DND-41 (cell line): ENCODE results near the gene TMEM250.

Experiments
- ATAC-seq: fragments of 200-7000 bp; cut with Tn5 transposase; 3 replicates; pipeline ENCODE4 v1.9.1; 2021; ENCODE audit warnings: low read depth; ENCODE audit not compliant: insufficient read depth
- DNase-seq: peaks from one replicate; pipeline ENCODE4 v3.0.0-alpha.2; 2020
- H2AFZ ChIP-seq: 2 replicates; pipeline ENCODE4 v1.6.0; 2012; ENCODE audit warnings: low read depth, low read length
- H3K27ac ChIP-seq: 2 replicates; pipeline ENCODE4 v1.5.1; 2012; ENCODE audit warnings: low read length, inconsistent platforms
- H3K27me3 ChIP-seq: fragments of 200-600 bp; sonication (generic); 2 replicates; pipeline ENCODE4 v1.6.0; 2012; ENCODE audit warnings: low read length, mild to moderate bottlenecking, inconsistent platforms; ENCODE audit not compliant: insufficient read depth, poor library complexity
- H3K36me3 ChIP-seq: 2 replicates; pipeline ENCODE4 v1.5.1; 2012; ENCODE audit warnings: low read length, inconsistent platforms; ENCODE audit not compliant: insufficient read depth
- H3K4me1 ChIP-seq: 2 replicates; pipeline ENCODE4 v1.5.1; 2012; ENCODE audit warnings: mild to moderate bottlenecking, low read length; ENCODE audit not compliant: insufficient read depth
- H3K4me2 ChIP-seq: 2 replicates; pipeline ENCODE4 v1.6.0; 2012; ENCODE audit warnings: mild to moderate bottlenecking, moderate library complexity, low read length, inconsistent platforms; ENCODE audit not compliant: insufficient read depth
- H3K4me3 ChIP-seq, 2 experiments: fragments of 200-600 bp in 1 of 2; shearing (Covaris generic) in 1 of 2; 2 replicates each; pipeline ENCODE4 v1.5.1; 2012 to 2016; ENCODE audit warnings: inconsistent platforms in 2 of 2, low read length in 2 of 2, mild to moderate bottlenecking in 2 of 2, low read depth in 1 of 2, moderate library complexity in 1 of 2
- H3K79me2 ChIP-seq: 2 replicates; pipeline ENCODE4 v1.6.0; 2012; ENCODE audit warnings: low read length, inconsistent platforms; ENCODE audit not compliant: insufficient read depth
- H3K9ac ChIP-seq: 2 replicates; pipeline ENCODE4 v1.6.0; 2012; ENCODE audit warnings: low read depth, mild to moderate bottlenecking, inconsistent platforms, low read length, moderate library complexity
- H3K9me3 ChIP-seq: 2 replicates; pipeline ENCODE4 v1.5.1; 2012; ENCODE audit warnings: low read length, moderate library complexity, mild to moderate bottlenecking, inconsistent platforms; ENCODE audit not compliant: insufficient read depth, severe bottlenecking
- H4K20me1 ChIP-seq: 2 replicates; pipeline ENCODE4 v1.6.0; 2012; ENCODE audit warnings: low read length; ENCODE audit not compliant: insufficient read depth
- EZH2 ChIP-seq: IDR thresholded peaks from 3 replicates; pipeline ENCODE4 v1.6.1; 2012; ENCODE audit warnings: borderline replicate concordance, low read depth, mild to moderate bottlenecking, moderate library complexity, low read length, inconsistent platforms; ENCODE audit not compliant: severe bottlenecking
- TF ChIP-seq, protein P1 (sequence below): IDR thresholded peaks from 2 replicates; pipeline ENCODE4 v1.5.1; 2012; ENCODE audit warnings: borderline replicate concordance, low read length, moderate library complexity, mild to moderate bottlenecking; ENCODE audit not compliant: poor library complexity, severe bottlenecking; ENCODE audit errors: extremely low read depth

The TMEM250 gene

DNA sequence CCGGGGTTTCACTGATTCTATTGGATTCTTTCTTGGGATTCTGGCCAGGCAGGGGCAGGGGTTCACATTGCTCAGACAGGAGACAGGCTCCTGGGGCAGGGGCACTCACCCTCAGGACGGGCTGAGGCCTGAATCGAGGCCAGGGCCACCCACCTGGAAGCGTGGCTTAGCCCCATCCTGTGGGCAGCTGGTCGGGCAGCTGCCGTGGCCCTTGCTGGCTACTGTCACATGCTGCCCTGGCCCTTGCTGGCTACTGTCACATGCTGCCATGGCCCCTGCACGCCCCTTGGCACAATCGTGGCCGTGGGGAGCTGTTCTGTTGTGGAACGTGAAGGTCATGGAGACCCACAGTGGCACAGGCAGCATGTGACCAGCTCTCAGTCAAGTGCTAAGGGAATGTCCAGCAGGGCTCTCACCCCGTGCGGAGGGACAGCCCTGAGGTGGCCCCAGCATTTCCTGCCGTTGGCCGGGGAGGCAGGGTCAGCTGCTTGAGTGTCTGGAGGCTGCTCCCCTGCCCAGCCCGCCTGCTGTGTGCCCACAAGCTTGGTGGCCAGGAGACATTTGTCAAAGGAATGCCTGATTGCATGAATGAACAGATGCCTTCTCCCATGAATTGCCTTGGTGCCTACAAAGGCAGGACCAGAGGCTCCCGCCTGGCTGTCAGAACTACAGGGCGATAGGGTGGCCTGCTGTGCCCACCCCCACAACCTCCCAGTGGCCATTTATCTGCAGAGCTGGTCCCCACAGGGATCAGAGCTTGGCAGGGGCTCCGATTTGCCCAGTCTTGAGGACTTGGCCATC, 16.9 kb upstream of the TMEM250 start:
- H3K79me2 ChIP-seq: no peaks in the 10 kb centered on the region
- ATAC-seq (no peak), DNase-seq (no peak)
- H2AFZ ChIP-seq: no peak overlapping the region
- TF ChIP-seq, protein P1, sequence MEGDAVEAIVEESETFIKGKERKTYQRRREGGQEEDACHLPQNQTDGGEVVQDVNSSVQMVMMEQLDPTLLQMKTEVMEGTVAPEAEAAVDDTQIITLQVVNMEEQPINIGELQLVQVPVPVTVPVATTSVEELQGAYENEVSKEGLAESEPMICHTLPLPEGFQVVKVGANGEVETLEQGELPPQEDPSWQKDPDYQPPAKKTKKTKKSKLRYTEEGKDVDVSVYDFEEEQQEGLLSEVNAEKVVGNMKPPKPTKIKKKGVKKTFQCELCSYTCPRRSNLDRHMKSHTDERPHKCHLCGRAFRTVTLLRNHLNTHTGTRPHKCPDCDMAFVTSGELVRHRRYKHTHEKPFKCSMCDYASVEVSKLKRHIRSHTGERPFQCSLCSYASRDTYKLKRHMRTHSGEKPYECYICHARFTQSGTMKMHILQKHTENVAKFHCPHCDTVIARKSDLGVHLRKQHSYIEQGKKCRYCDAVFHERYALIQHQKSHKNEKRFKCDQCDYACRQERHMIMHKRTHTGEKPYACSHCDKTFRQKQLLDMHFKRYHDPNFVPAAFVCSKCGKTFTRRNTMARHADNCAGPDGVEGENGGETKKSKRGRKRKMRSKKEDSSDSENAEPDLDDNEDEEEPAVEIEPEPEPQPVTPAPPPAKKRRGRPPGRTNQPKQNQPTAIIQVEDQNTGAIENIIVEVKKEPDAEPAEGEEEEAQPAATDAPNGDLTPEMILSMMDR: no peak
- no peak for TF ChIP-seq EZH2
- no peaks in the 10 kb centered on the region for H4K20me1 ChIP-seq
- H3K9ac ChIP-seq: no peak overlapping the region
- H3K27me3 ChIP-seq: no peaks in the 10 kb centered on the region
- no peak overlapping the region for H3K4me3 ChIP-seq
- H3K4me1 ChIP-seq: no peaks in the 10 kb centered on the region
- H3K4me2 ChIP-seq: no peak overlapping the region
- no peak overlapping the region for H3K27ac ChIP-seq
- no peaks in the 10 kb centered on the region for H3K36me3 ChIP-seq
- no peaks in the 10 kb centered on the region for H3K9me3 ChIP-seq

DNA sequence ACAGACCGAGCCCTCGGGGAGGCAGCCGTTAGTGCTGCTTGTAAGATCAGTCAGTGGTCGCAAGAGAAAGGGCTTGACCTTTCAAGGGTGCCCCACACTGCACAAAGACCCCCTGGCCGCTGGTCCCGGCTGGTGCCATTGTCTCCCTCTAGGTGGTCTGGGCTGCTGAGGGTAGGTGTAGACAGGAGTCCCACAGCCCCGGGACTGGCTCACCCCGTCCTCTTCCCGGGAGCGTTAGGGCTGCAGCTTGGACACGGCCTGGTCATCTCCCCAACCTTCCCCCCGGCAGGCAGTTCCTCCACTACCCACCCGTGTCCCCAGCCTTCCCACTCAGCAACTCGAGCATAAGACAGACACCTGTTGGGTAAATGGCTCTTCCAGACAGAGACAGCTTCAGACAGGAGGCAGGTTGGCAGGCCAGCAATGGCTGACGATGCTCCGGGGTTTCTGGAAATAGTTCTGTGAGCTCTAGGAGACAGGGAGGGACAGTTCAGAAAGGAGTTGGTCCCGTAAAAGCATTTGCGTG, 15.3 kb upstream of the TMEM250 start:
- Histone ChIP-seq H3K9ac (no peak overlapping the region), H3K4me2 (no peak overlapping the region), H3K36me3 (no peaks in the 10 kb centered on the region), H4K20me1 (no peaks in the 10 kb centered on the region), H3K27ac (no peak overlapping the region), H3K79me2 (no peaks in the 10 kb centered on the region), H3K4me1 (no peaks in the 10 kb centered on the region), H2AFZ (no peak overlapping the region), H3K27me3 (no peaks in the 10 kb centered on the region), H3K9me3 (no peaks in the 10 kb centered on the region), H3K4me3 (no peak overlapping the region)
- ATAC-seq (no peak), DNase-seq (no peak)
- TF ChIP-seq, protein P1: no peak
- no peak for TF ChIP-seq EZH2

DNA sequence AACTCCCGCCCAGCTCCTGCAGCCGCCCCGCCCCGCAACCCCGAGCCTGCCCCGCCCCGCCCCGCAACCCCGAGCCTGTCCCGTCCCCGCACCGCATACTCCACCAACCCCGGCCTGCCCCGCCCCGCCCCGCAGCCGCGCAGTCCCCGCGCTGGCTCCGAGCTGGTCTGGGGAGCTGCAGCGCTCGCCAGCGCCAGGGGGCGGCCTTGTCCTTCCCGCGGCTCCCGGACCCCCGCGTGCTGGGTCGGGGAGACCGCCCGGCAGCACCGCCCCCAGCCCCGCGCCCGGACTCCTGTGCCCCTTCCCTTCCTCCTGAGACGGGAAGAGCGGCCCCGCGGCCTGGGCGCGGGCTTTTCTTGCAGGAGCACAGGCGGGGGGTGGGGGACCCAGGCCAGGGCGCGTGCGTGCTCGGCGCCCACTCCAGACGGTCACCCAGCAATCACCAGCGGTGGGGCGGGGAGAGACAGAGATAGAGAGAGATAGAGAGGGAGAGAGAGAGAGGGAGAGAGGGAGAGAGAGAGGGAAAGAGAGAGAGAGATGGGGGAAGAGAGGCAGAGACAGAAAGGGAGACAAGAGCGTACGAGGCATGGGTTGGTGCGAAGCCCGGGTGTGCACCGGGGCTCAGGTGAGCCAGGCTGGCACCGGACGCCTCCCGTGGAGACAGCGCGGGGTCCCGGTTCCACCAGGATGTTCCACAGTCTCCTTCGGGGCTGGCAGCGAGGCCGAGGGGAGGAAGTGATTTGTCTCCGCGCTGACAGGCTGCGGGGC, 14.7 kb upstream of the TMEM250 start:
- H3K4me1 ChIP-seq: no peaks in the 10 kb centered on the region
- no peaks in the 10 kb centered on the region for H4K20me1 ChIP-seq
- no peak overlapping the region for H2AFZ ChIP-seq
- no peaks in the 10 kb centered on the region for H3K79me2 ChIP-seq
- no peaks in the 10 kb centered on the region for H3K36me3 ChIP-seq
- H3K9ac ChIP-seq: no peak overlapping the region
- H3K4me3 ChIP-seq: no peak overlapping the region
- H3K27me3 ChIP-seq: no peaks in the 10 kb centered on the region
- H3K4me2 ChIP-seq: no peak overlapping the region
- H3K27ac ChIP-seq: no peak overlapping the region
- no peak for ATAC-seq
- no peak for TF ChIP-seq EZH2
- TF ChIP-seq, protein P1: no peak
- no peaks in the 10 kb centered on the region for H3K9me3 ChIP-seq
- no peak for DNase-seq
